G401 (cell line): ENCODE measurements around the gene ATP9A. TPM values are rescaled to one million over a fixed set of nuclear protein-coding genes. Genes with fewer than 3 reads are reported as not detected.
"Not testable (repeated sequence)": the region's sequence is repeated elsewhere in the genome, so short reads cannot be mapped to it uniquely, and the experiment has no call there.

Experiments
- DNase-seq: peaks from one replicate; pipeline ENCODE4 v3.0.0-alpha.2; 2015; ENCODE audit warnings: low spot score
- in situ Hi-C: cut with HindIII; loops from 2 replicates; pipeline ENCODE4 v1.10.0; 2016; ENCODE audit warnings: low sequenced_read_pairs, mixed read lengths
- total RNA-seq: library from RNA; depleted of rRNA; stranded (reverse); fragments of >200 nt; shearing (Covaris generic); gene quantifications from 2 replicates; pipeline ENCODE4 v1.2.3, GENCODE V29; 2014

ATP9A gene
- total RNA-seq, 1 experiment from 2014 or later: 15.7 TPM

DNA sequence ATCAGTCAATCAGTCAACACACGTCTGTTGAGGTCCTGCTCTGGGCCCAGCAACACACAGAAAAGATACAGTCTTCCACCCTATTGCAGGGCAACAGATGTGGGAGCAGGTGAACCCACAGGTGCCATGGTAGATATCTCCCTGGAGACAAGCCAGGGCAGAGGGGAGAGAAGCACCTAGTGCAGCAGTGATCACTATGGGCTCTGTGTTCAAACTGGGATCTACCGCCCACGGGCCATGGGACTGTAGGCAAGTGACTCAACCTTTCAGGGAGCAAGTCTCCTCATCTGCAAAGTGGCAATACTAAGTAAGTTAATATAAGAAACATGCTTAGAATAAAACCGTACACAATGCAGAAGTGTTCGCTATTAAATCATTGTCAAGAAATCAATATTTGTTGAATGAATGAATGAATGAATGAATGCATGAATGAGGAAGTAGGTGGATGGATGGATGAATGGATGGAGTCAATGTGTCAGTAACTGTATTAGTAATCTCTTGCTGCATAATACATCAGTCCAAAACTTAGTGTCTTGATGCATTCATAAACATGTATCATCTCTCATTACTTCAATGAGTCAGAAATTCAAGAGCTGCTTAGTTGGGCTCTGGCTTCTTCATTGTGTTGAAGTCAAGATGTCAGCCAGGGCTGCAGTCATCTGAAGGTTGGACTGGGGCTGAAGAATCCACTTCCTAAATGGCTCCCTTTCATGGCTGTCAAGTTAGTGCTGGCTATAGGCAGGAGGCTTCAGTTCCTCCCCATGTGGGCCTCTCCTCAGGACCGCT, 193.7 kb downstream of the ATP9A start:
- no peak for DNase-seq
- in situ Hi-C loops: loop anchor here (25.0 kb wide), 1 partner anchor 187 kb away; no protein-coding TSS in a partner anchor

GRCh38 chr20:51573576-51574243, 194.5 kb downstream of the ATP9A start:
- DNase-seq: no peak
- in situ Hi-C loops: no loop called here

GRCh38 chr20:51571460-51571794, 196.8 kb downstream of the ATP9A start:
- DNase-seq: no peak
- in situ Hi-C loops: no loop called here

DNA sequence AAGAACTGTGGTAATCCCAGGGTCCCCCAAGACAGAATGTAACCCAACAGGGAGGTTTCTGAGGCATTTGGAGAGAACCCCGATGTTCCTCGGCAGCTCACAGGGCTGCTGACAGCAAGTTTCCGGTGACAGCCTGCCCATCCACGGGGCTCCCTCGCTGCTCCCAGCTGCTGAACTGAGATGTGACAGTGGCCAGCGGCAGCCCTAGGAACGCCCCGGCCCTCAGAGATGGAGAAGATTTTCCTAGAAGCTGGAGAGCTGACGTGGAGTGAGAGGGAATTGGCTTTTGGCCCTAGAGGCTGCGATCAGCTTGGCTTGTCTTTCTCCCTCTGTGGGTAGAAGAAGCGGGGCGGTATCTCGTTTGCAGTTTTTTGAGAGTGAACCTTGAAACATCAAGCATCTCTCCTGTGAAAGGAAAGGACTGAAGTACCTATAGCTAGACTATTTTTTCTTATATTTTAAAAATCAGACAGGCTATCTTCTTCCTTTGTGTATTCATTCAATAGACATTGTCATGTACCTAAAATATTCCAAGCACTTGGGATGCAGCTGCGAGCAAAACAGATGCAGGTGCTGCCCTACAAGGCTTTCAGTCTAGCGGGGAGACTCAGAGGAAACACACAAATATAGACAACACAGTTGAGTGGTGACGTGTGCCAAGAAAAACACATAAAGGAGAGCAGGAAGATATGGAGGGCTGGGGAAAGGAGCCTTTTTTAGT, 197.3 kb downstream of the ATP9A start:
- DNase-seq: no peak
- in situ Hi-C loops: no loop called here

GRCh38 chr20:51569815-51570738, 198.1 kb downstream of the ATP9A start:
- no peak for DNase-seq
- in situ Hi-C loops: no loop called here

- in situ Hi-C loops, DNase-seq: not testable (repeated sequence)
Measured at GRCh38 chr20:51568533-51568932, 199.7 kb downstream of the ATP9A start.

GRCh38 chr20:51567622-51568021, 200.6 kb downstream of the ATP9A start:
- DNase-seq: no peak
- in situ Hi-C loops: no loop called here

DNA sequence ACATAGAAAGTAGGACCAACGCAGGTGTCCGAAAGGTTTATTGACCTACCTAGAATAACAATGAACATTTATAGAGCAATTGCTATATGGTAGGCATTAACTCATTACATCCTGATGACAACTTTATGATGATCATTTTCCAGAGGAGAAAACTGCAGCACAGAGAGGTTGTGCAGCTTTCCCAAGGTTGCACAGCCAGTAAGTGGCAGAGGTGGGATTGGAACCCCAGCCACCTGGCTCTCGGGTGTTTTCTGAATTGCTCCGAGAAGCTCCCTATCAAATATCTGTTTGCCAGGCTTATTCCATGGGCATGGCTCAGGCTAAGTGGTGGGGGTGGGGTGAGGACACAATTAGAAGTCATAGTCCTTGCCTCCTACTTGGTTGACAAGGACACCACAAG, 201.6 kb downstream of the ATP9A start:
- DNase-seq: no peak
- in situ Hi-C loops: no loop called here

GRCh38 chr20:51565298-51566144, 202.7 kb downstream of the ATP9A start:
- DNase-seq: peak; percentile 6
- in situ Hi-C loops: no loop called here

DNA sequence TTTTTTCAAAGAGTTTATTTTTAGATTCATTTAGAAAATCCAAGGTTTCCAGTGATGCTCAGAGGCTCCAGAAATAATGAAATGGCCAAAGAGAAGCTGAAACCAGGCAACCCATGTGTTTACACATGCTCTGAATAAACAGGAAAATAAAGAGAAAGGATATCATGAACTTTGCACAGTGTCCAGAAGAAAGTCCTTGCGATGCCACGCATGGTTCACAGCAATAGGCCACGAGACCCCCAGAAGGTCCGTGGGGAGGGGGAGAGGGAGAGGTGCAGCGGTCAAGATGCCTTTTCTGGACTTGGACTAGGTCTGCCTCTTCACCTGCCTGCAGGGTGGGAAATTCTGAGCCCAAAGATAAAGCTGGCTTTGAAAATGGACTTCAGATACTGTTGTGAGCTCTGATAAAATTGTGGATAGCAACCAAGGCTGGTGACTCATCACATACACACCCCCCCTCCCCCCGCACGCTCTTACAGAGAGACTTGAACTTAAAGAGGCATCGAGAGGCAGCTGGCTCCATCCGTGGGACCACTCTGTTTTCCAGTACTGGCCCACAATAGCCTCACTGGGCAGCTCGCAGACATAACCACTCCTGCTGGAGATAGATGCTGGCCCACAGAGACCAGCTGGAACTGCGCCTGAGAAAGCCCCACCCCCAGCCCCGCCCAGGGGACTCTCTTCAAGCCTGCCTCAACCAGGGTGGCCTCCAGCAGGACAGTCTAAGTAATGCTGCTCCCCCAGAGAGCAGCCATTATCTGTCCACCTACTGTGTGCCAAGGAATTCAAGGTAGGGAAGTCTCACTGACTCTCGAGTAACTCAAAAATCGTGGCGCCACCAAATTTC, 204.5 kb downstream of the ATP9A start:
- DNase-seq: peak; percentile 13
- in situ Hi-C loops: no loop called here

DNA sequence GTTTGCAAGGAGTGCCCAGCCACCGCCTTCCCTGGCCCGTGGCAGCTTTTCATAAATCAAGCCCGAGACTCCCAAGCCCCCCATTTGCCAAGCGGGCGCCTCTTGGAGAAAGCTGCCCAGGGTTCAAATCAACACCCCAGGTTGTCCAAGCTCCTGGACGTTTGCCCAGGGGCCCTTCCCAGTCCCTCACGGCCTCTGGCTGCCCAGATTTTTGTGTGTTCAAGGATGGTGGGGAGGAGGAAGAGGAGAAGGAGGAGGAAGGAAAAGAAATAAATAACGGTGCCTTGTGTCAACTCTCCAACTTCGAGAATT, 205.1 kb downstream of the ATP9A start:
- in situ Hi-C loops: no loop called here
- no peak for DNase-seq

GRCh38 chr20:51562332-51563173, 205.6 kb downstream of the ATP9A start:
- in situ Hi-C loops: no loop called here

GRCh38 chr20:51562027-51562331, 206.2 kb downstream of the ATP9A start:
- in situ Hi-C loops: no loop called here
- no peak for DNase-seq

More at GRCh38 chr20:51562332-51563173, 205.6 kb downstream of the ATP9A start:
- DNase-seq: peak; percentile 49

DNA sequence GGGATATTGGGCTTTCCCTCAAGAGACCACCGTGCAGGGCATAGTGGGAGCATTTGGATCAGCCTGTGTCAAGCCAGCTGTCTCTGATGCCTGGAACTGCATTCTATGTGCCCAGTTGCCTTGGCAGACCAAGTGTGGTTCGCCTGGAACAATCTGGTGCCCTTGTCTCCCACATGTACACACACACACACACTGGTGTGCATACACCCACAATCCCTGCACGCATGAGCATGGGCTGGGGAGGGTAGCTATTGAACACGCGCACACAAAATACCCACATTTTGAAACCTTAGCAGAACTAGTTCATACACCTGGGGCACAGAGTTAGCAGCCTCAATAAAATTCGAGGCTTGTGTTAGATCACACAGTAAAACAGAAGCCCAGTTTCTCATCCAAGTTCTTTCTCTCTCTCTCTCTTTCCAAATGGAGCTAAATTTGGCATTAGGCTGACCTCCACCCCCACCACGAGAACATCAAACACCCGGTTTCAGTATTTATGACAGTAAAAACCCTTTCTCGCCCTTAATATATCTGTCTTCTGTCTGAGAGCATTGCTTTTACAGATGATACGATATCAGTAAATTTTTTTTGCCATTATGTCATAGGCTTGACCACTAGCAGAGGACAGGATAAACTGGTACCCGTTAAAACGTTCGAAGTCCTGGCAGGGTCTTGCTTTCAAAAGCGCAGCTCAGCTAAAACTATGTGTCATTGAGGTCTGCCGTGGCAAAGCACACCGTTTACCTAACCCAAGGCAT, 207.5 kb downstream of the ATP9A start:
- DNase-seq: no peak
- in situ Hi-C loops: no loop called here

DNA sequence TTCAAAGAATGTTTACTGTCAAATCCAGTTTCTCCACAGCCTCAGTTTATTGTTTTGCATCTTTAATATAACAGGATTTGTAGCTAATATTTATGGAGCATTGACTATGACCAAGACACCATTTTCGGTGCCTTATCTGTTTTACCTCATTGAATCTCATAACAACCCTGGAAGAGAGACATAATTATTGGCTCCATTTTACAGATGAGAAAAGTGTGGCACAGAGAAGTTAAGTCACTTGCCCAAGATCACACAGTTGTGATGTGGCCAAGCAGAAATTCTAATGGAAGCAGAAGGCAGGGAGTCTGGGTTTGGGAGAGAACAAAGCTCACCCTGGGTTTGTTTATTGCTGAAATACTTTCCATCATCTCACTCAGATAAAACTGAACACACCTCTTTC, 208.1 kb downstream of the ATP9A start:
- in situ Hi-C loops: no loop called here
- DNase-seq: no peak

DNA sequence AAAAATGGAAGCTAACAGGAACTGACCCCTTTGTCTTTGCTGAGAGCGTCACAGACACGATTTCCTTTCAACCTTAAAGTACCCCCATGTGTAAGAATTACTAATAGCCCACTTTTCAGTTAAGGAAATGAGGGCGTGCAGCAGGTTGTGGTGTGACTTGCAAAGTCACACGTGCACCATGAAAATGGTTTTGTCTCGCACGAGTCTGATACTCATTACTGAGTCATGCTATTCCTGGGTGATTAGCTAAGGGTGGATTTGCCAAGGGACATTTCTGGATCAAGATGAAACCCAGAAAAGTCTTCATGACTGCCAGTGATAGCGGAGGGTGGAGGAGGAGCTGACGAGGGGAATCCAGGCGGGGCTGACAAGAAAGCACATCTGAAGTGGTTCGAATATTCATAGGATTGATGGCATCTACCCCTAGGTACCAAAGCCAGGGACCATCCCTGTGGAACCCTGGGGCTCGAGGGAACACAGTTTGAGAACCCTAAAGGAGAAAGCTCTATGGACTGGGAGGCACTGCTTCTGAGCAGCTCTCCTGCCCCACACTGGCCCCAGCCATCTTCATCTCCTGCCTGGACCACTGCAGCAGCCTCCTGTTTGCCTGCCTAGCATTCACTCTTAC, 213.5 kb downstream of the ATP9A start:
- in situ Hi-C loops: no loop called here

More for the DNA sequence above, 213.5 kb downstream of the ATP9A start:
- DNase-seq: no peak
